GM13977 (cell line): ENCODE measurements around the gene GIMAP2.

Experiments
- DNase-seq: peaks from one replicate; pipeline ENCODE4 v3.0.0; 2012; ENCODE audit warnings: low spot score
- in situ Hi-C: fragments of 300-500 bp; cut with MboI; formaldehyde crosslinking; loops from one replicate; pipeline ENCODE4 v1.12.0; 2022; ENCODE audit warnings: low sequenced_read_pairs, low pct_unique_long_range_greater_than_20kb, mixed read lengths, inconsistent platforms; ENCODE audit not compliant: unreplicated experiment
- TF ChIP-seq, protein P1 (sequence below): IDR thresholded peaks from 2 replicates; pipeline ENCODE4 v1.5.1; 2012; ENCODE audit warnings: mild to moderate bottlenecking, control low read depth; ENCODE audit not compliant: insufficient read depth; ENCODE audit errors: extremely low read depth, missing control alignments

GIMAP2 gene

DNA sequence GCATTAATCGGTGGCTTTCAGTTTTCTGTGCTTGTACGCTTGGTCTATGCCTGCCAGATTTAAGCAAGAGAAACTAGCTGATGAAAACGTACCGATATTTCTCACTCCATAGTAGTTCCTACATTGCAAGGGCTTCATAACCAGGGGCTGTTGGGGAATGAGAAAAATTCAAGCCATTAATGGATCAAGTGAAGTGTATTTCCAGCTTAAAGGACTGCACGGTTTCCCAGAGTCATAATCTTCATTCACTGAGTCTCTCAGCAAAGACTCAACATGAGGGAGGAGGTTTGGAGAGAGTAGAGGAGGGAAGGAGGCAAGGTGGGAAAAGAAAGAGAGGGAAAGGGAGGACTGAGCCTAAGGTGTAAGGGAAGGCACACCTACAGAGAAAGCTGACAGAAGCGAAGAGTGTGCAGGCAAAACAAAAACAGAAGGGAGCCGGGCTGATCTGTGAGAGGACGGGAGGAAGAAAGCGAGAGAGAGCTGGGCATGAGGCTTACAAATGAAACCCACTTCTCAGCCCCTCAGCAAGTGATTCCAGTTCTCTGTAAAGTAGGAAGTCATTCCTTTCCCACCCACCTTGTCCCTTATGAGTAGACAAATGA, 625 bp downstream of the GIMAP2 start:
- TF ChIP-seq, protein P1, sequence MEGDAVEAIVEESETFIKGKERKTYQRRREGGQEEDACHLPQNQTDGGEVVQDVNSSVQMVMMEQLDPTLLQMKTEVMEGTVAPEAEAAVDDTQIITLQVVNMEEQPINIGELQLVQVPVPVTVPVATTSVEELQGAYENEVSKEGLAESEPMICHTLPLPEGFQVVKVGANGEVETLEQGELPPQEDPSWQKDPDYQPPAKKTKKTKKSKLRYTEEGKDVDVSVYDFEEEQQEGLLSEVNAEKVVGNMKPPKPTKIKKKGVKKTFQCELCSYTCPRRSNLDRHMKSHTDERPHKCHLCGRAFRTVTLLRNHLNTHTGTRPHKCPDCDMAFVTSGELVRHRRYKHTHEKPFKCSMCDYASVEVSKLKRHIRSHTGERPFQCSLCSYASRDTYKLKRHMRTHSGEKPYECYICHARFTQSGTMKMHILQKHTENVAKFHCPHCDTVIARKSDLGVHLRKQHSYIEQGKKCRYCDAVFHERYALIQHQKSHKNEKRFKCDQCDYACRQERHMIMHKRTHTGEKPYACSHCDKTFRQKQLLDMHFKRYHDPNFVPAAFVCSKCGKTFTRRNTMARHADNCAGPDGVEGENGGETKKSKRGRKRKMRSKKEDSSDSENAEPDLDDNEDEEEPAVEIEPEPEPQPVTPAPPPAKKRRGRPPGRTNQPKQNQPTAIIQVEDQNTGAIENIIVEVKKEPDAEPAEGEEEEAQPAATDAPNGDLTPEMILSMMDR, result no peak
- in situ Hi-C loops, result no loop called here
- no peak for DNase-seq

DNA sequence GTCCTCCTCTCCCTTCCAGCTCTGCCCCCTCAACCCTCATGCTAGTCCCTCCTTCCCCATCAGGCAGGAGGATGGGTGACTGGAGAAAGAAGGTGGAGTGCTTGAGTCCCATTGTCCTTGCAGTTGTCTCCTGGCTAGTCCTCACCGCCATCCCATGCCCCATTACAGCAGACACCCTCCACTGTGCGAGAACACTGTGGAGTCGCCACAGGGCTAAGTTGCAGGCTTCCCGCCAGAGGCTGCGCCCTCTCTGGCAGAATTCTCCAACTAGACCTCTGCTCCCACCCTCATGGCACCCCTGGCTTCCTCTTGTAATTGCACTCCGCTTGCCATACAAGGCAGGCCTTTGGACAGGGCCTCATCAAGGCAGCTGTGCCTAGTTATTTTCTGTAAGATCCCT, 3.1 kb downstream of the GIMAP2 start:
- TF ChIP-seq, protein P1, result no peak
- no peak for DNase-seq
- in situ Hi-C loops, result no loop called here

DNA sequence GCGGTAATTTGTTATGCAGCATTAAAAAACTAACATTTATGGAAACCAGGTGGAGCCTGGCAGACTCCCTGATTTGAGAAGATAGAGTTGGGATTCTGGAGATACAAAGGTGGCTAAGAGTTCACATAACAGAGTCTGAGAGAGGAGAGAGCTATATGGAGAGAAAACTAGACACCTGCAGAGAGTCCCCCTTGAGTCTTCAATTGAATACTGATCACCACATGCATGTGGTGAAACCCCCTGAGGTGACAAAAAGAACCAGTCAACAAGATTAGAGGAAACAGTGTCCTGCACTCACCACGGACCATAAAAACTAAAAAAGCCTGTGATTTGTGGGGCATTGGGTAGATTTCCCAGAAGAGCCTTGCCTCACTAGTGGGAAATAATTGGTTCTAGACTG, 10.1 kb downstream of the GIMAP2 start:
- in situ Hi-C loops, result no loop called here
- TF ChIP-seq, protein P1, result no peak
- no peak for DNase-seq

DNA sequence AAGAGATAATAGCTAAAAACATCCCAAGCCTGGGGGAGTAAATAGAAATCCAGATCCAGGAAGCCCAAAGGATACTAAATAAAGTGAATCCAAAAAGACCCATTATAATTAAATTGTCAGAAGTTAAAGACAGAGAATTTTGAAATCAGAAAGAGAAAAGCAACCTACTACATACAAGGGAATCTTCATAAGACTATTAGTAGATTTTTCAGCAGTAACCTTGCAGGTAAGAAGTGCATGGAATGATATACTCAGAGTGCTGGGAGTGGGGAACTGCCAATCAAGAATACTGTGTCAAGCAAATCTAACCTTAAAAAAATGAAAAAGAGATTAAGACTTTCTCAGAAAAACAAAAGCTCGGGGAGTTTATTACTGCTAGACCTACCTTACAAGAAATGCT, 17.7 kb downstream of the GIMAP2 start:
- TF ChIP-seq, protein P1, result no peak
- in situ Hi-C loops, result no loop called here
- DNase-seq, result no peak

DNA sequence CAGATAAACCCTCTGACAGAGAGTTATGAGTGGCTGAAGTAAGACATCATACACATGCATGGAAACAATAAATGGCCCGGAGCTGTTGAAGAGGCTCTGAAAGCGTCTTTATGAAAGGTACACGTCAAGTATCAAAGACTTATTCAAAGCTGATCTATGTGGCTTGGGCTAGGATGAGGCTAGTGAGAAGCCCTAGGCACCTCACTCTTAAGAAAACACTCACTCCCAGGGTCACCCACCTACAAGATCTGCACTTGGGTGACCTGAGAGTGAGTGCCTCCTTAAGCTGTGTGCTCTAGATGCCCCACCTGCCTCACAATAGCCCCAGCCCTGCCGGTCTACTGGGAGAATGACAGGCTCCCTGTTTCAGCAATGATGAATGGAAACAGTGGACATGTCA, 29.8 kb downstream of the GIMAP2 start:
- DNase-seq, result no peak
- in situ Hi-C loops, result no loop called here
- TF ChIP-seq, protein P1, result no peak

DNA sequence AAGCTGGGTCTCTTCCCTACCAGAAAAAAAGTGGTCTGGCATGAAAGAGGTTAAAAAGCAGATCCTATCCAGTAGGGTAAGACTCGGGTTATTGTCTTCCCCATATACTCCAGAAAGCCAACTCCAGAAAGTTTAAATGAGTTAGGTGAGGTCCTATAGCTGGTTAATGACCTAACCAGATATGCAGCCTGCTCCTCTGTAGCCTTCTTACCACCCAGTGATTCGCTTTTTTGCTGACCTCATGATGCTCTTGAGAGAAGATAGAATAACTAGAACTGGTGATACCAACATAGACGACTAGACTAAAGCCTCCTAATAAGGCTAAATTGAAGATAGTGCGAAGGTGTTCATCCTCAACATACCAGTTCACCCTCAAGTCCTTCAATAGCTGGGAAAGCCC, 30.2 kb downstream of the GIMAP2 start:
- TF ChIP-seq, protein P1, result no peak

DNA sequence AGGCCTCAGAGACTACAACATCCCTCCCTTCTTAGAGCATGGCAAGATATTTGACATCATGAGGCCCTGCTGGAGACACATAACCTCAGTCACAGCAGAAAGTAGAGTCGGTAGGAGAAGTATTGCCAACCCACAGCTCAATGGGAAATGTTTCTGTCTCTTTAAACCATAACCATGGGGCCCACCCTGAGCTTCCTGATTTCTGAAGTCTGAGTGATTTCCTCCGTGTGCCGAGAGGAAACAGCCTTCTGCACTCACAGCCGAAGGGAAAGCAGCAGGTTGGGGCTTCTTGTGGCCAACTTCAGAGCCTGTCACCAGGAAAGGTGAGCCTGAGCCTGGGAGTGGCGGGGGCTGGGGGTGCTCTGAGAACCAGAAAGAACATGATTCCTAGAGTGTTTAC, 30.9 kb downstream of the GIMAP2 start, which contains the start of gene GIMAP1:
Gene GIMAP1 (plus strand): TSS at position 246 of the 400 bp plus-strand sequence. CDS start 2,435 bp downstream, outside the sequence.
- TF ChIP-seq, protein P1, result no peak
- DNase-seq, result no peak
- in situ Hi-C loops, result no loop called here

More for the DNA sequence above, 30.2 kb downstream of the GIMAP2 start:
- in situ Hi-C loops, result no loop called here
- DNase-seq, result no peak
